ENCODE data around the gene NUP93.

Gene NUP93

GRCh38 chr16:56814537-56815432 is 84.9 kb downstream of the NUP93 start:
- DNase-seq (ENCODE audit: low read depth in 2 of 2), result no peak

DNA sequence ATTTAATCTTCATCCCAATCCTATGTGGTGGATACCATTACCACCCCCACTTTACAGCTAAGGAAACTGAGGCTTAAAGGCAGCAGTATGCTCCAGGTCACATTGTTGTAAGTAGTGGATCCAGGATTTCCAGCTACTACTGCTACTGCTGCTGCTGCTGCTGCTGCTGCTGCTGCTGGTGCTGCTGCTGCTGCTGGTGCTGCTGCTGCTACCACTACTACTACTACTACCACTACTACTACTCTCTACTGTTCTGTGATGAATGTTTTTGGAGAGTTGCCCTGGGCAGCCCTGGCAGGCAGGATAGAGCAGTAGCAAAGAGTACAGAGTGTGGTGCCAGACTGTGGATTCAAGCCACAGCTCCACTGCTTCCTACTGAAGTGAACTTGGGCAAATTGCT is 85.8 kb downstream of the NUP93 start:
- no peak for DNase-seq (ENCODE audit: low read depth in 2 of 2)

DNA sequence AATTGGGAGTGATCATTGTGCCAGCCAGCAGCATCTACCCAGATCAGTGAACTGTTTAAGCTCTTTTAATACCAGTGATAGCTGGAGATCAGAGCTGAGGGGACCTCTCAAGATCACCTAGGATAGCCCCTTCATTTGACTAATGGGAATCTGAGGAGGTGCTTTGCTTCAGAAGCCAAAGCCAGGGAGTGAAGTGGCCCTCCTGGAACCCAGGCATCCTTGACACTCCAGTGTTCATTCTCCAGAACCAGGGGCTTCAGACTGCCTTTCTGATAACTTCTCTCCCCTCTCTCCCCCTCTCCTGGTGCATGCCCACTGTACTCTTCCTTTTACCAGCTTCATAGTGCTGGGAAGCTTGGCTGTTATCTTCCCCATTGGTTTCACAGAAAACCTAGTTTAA is 87.1 kb downstream of the NUP93 start:
- no peak for DNase-seq (ENCODE audit: low read depth in 2 of 2)

DNA sequence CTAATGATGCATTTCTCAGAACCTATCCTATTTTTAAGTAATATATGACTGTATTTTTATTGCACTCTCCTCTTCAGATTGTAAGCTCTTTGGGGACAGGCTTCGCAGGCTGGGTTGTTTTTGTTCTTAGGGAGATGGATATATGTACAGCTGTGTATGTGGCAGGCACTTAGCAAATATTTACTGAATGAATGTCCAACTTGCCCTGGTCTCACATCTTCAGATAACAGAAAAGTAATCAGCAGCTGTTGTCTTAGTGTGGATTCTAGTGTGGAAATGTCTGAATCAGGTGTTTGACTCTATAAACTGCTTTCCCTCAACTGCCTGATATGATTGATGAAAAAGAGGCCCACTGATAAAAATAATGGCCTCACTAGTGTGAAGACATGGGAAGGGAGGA is 88.0 kb downstream of the NUP93 start:
- no peak for DNase-seq (ENCODE audit: low read depth in 2 of 2)

DNA sequence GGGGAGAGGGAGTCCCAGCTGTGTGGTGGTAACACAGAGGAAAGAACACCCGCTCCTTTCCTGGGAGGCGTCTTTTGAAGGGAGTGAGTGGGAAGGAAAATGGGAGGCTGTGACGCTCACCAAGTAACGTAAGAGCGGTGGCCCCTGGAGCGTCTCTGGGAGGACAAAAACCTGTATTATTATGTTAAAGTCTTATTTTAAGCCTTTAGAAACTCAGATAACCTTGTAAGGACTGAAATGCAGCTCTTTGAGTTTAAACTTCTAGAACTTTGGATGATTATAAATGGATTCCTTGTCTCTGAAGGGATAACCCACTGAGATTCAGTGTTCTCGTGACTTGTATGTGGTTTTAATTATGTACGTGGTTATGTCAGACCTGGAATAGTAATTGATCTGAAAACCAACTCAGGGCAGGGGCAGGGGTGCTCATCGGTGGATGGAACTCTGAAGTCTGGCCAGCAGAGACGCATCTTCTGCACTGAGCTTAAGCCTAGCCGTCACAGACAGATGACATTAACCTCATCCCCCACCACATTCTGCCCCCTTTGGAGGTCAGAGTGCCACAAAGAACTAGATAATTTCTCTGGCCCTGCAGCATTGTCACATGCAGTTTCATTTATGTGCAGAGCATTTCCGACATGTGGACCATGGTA is 93.3 kb downstream of the NUP93 start:
- no peak for DNase-seq (ENCODE audit: low read depth in 2 of 2)

DNA sequence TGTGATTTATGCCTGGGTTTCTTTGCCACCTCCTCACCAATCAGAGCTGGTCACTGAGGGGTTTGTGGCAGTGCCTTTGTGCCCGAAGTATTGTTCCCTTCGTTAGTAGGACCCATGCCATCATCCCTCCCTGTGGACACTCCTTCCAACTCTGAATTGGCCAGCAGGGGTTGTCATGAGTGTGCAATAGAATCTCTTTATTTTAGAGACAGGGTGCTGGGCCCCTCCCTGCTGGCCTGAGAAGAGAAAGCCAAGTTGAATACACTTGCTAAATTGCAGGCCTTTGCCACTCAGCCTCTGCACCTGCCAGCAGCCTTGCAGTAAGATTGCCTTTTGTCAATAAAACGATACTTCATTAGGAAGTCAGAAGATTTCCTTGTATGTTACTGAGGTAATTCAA is 94.4 kb downstream of the NUP93 start:
- no peak for DNase-seq (ENCODE audit: low read depth in 2 of 2)

DNA sequence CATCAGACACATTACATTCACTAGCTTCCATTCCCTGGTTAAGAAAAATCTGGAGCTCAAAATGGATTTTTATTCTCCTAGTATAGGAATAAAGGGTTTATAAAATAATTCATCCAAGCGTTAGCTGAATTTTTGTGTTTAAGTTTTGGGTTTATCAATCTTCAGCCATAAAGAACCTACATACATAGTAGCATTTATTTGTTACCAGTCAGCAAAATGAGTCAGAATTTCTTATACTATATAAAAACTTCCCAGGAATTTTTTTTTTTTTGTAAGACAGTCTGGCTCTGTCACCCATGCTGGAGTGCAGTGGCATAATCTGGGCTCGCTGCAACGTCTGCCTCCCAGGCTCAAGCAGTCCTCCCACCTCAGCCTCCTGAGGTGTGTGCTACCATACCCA is 94.9 kb downstream of the NUP93 start:
- no peak for DNase-seq (ENCODE audit: low read depth in 2 of 2)

- DNase-seq (ENCODE audit: low read depth in 2 of 2), result no peak
Observed at GRCh38 chr16:56825826-56826225, 95.9 kb downstream of the NUP93 start.

DNA sequence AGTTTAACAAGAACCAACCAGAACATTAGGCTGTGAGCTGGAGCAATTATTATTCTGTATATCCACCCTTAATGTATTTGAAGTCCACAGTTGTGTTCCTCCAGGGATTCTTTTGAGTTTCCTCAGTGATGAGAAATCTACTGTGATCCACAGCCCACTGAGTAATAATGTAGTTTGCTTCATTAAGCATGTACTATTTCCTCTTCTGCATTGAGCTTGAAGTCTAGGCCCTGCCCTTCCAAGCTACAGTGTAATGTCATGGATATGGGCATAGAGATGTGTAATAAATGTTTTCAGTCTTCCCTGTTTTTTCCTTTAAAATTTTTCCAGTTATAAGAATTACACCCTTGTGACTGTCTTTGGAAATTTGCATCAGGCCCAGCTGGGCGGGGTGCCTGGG is 98.7 kb downstream of the NUP93 start:
- DNase-seq (ENCODE audit: low read depth in 2 of 2), result no peak

DNA sequence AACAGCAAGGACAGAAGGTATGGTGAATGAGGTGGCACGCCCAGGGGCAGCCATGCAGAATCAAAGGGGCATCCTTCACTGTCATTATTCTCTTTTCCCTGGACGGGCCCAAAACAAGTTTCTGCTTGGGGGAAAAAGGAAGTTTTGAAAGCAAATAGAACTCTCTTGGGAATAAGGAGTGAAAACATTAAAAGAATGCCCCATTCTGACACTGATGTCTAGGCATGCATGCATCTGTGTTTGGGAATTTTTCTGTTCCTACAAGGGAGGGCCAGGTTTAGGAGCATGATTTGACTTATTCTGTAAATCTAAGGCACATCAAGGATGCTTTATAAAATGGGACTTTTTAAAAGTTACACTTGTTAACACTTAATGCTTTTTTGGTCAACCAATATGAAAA is 100.7 kb downstream of the NUP93 start:
- DNase-seq (ENCODE audit: low read depth in 2 of 2), result no peak

DNA sequence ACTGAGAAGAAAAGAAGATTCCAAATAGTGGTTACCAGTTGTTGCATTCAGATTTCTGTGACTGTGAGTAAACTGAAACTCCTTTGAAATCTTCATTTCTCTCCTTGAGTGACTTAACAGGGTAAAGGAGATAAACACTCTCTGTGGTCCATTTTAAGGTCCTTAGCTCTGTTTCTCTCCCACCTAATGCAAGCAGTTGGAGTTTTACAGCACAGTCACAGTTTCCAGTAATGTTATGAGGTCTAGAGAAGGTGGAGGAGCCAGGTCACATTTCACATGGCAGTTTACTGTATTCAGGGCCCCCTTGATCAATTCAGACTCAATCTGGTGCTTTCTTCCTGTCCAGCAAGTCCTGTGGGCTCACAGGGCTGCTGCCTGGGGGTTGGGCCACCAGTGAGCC is 102.8 kb downstream of the NUP93 start:
- no peak for DNase-seq (ENCODE audit: low read depth in 2 of 2)

DNA sequence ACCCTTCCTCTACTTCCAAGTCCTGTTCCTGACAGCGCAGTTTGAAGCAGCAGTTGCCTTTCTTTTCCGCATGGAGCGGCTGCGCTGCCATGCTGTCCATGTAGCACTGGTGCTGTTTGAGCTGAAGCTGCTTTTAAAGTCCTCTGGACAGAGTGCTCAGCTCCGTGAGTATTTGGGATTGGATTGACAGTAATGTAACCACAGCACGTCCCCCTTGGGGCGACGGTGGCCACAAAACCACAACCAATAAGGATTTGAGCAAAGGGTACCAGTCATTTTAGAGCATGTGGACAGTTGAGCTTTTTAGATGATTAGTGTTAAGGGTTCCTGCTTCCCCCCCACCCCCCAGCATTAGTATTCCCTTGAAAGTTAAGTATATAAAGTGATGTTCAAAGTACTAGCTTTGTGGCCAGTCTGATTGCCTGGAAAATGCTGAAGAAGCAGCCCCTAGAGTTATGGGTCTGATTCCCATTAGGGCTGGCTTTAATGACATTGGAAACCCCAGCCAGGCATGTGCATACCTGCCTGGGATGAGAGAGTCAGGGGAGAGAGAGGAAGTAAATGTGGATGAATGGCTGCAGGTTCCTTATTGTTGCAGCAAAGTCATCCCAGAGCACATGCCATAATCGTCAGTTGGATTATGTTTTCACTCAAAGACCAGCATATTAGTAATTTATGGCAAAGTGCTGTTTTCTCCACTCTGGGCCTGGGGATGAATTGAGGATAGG is 103.5 kb downstream of the NUP93 start:
- no peak for DNase-seq (ENCODE audit: low read depth in 2 of 2)

GRCh38 chr16:56835320-56835719 is 105.4 kb downstream of the NUP93 start:
- DNase-seq (ENCODE audit: low read depth in 2 of 2), result no peak

- no peak for DNase-seq (ENCODE audit: low read depth in 2 of 2)
Observed at GRCh38 chr16:56836410-56837230, 106.7 kb downstream of the NUP93 start.

GRCh38 chr16:56838622-56839337 is 108.9 kb downstream of the NUP93 start:
- DNase-seq (ENCODE audit: low read depth in 2 of 2), result no peak

GRCh38 chr16:56841233-56841632 is 111.3 kb downstream of the NUP93 start:
- DNase-seq (ENCODE audit: low read depth in 2 of 2), result no peak

GRCh38 chr16:56841659-56842058 is 111.7 kb downstream of the NUP93 start:
- DNase-seq (ENCODE audit: low read depth in 2 of 2), result no peak

DNA sequence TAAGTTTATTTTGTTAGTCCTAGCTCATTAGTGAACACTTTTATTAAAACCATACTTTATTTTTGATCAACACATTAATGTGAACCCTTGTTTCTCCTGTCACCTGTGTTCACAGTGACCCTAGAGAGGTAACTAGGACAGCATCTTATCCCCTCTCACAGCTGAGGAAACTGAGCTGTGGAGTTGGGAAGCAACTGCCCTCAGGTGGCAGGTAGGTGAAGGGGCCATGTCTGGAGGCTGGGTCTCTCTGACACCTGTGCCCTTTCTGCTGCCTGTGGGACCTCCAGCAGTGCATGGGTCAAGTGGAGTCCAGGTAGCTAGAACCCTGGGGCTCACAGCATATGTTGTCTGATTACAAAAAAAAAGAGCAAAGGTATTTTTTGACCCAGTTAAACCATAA is 112.2 kb downstream of the NUP93 start:
- no peak for DNase-seq (ENCODE audit: low read depth in 2 of 2)

DNA sequence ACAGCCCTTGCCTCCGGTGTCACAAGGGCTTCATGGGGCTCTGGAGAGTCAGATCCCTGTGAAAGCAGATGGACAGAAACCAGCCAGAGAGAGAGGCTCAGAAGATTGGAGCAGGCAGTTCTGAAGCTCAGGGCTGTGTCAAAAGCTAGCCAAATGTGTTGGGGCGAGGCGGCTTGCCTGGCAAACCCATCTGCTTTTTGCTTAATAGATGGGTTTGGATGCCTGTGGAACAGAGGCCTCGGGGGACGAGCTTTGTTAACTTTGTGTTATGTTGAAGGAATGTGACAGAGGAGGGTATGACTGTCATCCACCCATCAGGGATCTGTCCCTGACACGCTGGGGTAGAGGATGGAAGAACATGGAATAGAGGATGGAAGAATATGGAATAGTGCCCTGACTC is 114.1 kb downstream of the NUP93 start:
- DNase-seq (ENCODE audit: low read depth in 2 of 2), result no peak

DNA sequence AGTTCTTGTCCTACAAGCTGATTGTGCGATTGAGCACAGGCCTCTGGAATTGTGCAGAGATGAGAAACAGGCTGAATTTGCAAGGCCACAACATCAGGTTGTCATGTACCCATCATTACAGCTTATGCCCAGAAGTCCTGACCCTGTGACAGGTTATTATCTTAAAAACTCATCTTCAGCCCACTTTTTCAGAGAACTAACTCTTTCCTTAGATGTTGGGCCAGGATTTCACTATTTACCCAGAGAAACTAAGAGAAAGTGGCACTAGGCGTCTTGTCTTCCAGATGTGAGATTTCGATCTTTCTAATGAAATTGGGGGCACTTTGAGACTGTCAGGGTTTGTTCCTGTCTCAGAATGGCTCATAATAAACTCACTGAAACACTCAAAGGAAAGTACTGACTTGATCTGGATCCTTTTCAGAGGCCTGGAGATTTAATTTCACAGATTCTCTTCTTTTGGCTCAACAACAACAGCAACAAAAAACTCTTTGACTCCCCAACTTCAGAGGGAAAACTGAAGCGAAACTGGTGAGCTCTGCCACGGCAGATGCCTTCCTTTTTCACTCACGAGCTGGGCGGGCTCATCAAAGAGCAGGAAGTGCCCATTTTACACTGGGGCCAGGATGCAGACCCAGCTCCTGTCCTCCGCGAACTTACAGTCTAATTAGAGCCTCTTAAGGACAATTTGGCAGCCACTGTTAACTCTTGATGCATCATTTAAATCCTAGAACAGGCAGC is 117.4 kb downstream of the NUP93 start:
- DNase-seq (ENCODE audit: low read depth in 2 of 2), result no peak
